ENCODE data around the gene SLC25A13.
"Not testable (repeated sequence)": the region's sequence is repeated elsewhere in the genome, so short reads cannot be mapped to it uniquely, and the experiment has no call there.

GRCh38 chr7:96293911-96294310 is 28.0 kb downstream of the SLC25A13 start:
- TF ChIP-seq BCLAF1 (IDR thresholded peaks at IDR 0.05; ENCODE audit: borderline replicate concordance in 1 of 2, control insufficient read depth in 1 of 2, low read depth in 2 of 2, low read length in 1 of 2); GABPA (tag; conservative IDR thresholded peaks at IDR 0.05; ENCODE audit: low read depth); USF1 (CRISPR knock-in tag; IDR thresholded peaks at IDR 0.05); ARNT (IDR thresholded peaks at IDR 0.05); HDAC6 (IDR thresholded peaks at IDR 0.05; ENCODE audit: low read depth, low read length); ZNF766 (CRISPR knock-in tag; conservative IDR thresholded peaks at IDR 0.05); ZNF830 (CRISPR knock-in tag; IDR thresholded peaks at IDR 0.05); PCBP2 (IDR thresholded peaks at IDR 0.05; ENCODE audit: low read depth, low read length, poor library complexity, severe bottlenecking); FOXP1 (CRISPR knock-in tag; IDR thresholded peaks at IDR 0.05); USF2 (CRISPR knock-in tag; IDR thresholded peaks at IDR 0.05); SIN3A (IDR thresholded peaks at IDR 0.05; ENCODE audit: borderline replicate concordance in 2 of 2, control insufficient read depth in 1 of 2, low read depth in 2 of 2, low read length in 2 of 2); ZNF589 (CRISPR knock-in tag; IDR thresholded peaks at IDR 0.05; ENCODE audit: low read depth): not testable (repeated sequence)

All from K562 (cell line).